GM12865 (cell line): ENCODE measurements around the gene RBKS.

ENCODE experiments used
- DNase-seq: peaks from one replicate; pipeline ENCODE4 v3.0.0; 2010; ENCODE audit warnings: low read depth
- H3K4me3 ChIP-seq: 2 replicates; pipeline ENCODE4 v1.5.1; 2011; ENCODE audit warnings: mild to moderate bottlenecking, low read depth, low read length, control low read depth
- TF ChIP-seq, protein P1 (sequence below): IDR thresholded peaks from 2 replicates; pipeline ENCODE4 v1.5.1; 2011; ENCODE audit warnings: low read length, control low read depth, low read depth, inconsistent platforms; ENCODE audit not compliant: insufficient read depth; ENCODE audit errors: missing control alignments

RBKS gene

DNA sequence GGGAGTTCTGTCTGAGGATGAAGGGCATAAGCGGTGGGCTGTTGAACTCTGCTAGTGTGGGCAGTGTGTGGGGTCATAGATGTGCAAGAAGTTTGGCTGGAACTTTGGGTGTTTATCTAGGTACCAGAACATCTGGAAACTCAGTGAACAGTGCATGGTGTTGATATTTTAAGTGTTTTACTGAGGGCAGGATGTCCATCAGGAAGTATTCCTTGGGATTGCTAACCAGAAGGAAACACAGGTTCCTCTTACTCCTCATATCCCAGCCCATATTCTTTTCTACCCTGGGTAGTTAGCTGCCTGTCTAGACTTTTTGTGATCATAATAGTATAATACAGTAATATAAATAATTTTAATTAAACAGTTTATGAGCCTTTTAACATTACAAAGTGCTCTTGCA, 15.9 kb upstream of the RBKS start:
- TF ChIP-seq, protein P1, sequence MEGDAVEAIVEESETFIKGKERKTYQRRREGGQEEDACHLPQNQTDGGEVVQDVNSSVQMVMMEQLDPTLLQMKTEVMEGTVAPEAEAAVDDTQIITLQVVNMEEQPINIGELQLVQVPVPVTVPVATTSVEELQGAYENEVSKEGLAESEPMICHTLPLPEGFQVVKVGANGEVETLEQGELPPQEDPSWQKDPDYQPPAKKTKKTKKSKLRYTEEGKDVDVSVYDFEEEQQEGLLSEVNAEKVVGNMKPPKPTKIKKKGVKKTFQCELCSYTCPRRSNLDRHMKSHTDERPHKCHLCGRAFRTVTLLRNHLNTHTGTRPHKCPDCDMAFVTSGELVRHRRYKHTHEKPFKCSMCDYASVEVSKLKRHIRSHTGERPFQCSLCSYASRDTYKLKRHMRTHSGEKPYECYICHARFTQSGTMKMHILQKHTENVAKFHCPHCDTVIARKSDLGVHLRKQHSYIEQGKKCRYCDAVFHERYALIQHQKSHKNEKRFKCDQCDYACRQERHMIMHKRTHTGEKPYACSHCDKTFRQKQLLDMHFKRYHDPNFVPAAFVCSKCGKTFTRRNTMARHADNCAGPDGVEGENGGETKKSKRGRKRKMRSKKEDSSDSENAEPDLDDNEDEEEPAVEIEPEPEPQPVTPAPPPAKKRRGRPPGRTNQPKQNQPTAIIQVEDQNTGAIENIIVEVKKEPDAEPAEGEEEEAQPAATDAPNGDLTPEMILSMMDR = no peak
- no peak for DNase-seq
- no peak overlapping the region for H3K4me3 ChIP-seq

DNA sequence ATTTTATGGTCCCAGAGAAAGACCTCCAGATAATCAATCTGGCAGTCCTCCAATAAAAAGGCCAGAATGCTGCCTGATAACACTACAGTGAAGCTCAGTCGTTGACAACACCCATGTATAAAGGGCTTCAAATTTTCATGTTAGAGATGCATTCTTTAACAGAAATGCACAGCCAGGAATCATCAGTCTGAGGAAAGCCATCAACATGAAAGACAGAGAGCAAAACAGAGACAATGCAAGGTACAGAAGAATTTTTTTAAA, 14.1 kb upstream of the RBKS start:
- TF ChIP-seq, protein P1 = no peak
- DNase-seq = no peak
- no peak overlapping the region for H3K4me3 ChIP-seq

DNA sequence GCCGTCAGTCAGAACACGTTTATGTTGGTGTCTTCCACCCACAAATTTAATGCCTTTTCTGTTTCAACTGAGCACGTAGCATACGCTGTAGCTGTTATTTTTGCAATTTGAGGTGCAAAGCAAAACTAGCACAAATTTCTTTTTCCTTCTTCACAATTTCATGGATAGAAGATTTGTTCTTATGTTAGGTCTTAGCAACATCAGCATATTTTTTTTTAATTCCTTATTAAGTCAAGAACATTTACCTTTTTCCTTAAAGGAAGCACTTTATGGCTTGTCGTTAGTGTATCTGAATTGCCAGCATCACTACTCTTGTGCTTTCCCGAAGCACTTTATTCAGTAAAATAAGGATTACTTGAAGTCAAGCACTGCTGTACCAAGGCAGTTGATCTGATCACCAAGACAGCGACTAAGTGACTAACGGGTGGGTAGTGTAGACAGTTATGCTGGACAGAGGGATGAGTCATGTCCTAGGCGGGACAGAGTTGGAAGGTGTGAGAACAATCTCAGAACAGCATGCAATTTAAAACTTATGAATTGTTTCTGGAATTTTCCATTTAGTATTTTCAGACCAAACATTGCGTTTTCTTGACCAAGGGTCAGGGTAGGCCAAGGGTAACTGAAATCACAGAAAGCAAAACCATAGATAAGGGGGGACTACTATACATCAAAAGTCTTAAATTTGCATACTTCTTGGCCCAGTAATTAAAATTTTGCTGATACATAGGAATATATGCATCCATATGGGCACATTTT, 13.6 kb upstream of the RBKS start:
- no peak overlapping the region for H3K4me3 ChIP-seq
- no peak for DNase-seq
- TF ChIP-seq, protein P1 = no peak

DNA sequence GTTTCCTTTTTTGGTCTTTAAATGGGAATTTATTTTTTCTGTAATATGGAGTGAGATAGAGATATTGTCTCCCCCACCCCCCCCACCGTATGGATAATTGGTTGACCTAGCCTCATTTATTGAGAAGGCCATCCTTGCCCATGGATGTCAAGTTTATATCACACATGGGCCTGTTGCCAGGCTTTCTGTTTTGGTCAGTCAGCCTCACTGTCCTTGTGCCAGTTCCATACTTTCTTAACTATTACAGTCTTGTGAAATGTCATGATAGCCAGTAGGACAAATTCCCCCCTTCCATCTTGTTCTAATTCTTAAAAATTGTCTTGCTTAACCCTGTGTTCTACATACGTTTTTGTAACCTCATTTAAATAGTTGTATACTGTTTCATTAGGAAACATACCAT, 12.8 kb upstream of the RBKS start:
- TF ChIP-seq, protein P1 = no peak
- DNase-seq = no peak
- no peak overlapping the region for H3K4me3 ChIP-seq

DNA sequence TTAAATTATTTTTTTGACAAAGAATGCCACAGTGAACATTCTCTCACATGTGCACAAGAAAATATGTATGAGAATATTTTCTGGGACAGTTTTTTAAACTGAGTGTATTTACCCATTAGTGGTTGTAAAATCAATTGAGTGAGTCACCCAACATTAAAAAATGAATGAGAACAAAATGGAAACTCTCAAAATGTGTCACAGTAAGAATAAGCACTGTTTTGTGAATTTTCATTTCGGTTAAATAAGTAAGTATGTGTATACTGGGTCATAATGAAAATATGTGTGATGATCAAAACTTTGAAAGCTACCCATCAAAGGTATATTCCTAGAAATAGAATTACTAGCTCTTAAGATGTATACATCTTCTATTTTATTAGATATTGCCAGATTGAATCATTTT, 11.9 kb upstream of the RBKS start:
- DNase-seq = no peak

DNA sequence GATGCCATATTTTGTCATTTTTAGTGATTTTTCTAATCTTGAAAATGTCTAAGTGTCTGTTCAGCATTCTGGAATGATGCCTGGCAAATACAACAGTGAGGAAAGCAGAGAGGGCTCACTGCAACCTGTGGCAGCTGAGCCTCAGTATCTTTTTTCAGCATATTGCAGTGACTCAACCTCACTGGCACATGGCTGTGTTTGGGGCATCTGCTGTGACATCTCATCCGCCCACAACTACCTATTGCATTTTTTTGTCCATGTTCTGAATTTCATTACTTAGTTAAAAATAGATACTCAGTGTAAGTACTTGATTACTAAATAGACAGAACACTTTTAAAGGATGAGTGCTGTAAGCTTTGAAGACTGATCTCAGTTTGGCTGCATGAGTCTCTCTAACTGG, 11.0 kb upstream of the RBKS start:
- H3K4me3 ChIP-seq = no peak overlapping the region
- no peak for DNase-seq
- TF ChIP-seq, protein P1 = no peak

More for the DNA sequence above, 11.9 kb upstream of the RBKS start:
- no peak overlapping the region for H3K4me3 ChIP-seq
- TF ChIP-seq, protein P1 = no peak

DNA sequence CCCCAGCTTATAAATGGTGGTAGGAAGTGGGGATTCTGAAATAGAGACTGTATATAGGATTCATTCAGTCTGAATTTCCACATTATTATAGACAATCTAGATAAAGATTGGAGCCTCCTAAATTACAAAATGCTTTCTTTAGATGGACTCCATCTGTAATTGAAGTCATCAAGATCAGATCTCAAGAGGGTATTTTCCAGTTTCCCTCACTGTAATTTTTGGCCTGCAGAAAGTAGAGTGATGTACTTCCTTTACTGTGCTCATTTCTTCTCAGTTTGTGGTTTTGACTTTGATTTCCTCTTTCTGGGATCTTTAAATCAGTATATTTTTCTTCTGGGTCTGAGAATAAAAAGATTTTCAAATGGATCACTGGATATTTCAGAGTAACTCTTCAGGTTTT, 7.5 kb upstream of the RBKS start:
- no peak overlapping the region for H3K4me3 ChIP-seq
- no peak for DNase-seq
- TF ChIP-seq, protein P1 = no peak
